Naive B cell (primary cell): ENCODE measurements around the gene MGMT. TPM values are rescaled to one million over a fixed set of nuclear protein-coding genes. Genes with fewer than 3 reads are reported as not detected.

Source experiments
- ATAC-seq, 2 donors: fragments of 150-1000 bp; cut with Tn5 transposase; 2 replicates each; pipeline ENCODE4 v1.10.0; 2021; ENCODE audit warnings: low read depth in 2 of 2, mild to moderate bottlenecking in 2 of 2, moderate library complexity in 2 of 2
- DNase-seq: peaks from one replicate; pipeline ENCODE4 v3.0.0; 2022
- H3K27ac Mint-ChIP-seq, 6 donors: one replicate each; pipeline ENCODE4 v1.8.0; 2020 to 2022; ENCODE audit warnings: mild to moderate bottlenecking in 6 of 6, mixed read lengths in 6 of 6, moderate library complexity in 5 of 6, inconsistent platforms in 2 of 6
- H3K27me3 Mint-ChIP-seq, 3 donors: one replicate each; pipeline ENCODE4 v1.8.0; 2021 to 2022; ENCODE audit warnings: mixed read lengths in 3 of 3, mild to moderate bottlenecking in 1 of 3
- H3K36me3 Mint-ChIP-seq, 2 donors: one replicate each; pipeline ENCODE4 v1.8.0; 2020 to 2022; ENCODE audit warnings: mixed read lengths in 2 of 2, inconsistent platforms in 1 of 2, mild to moderate bottlenecking in 1 of 2
- H3K4me1 Mint-ChIP-seq, 3 donors: one replicate each; pipeline ENCODE4 v1.8.0; 2020 to 2022; ENCODE audit warnings: mixed read lengths in 3 of 3, inconsistent platforms in 1 of 3, mild to moderate bottlenecking in 1 of 3, moderate library complexity in 1 of 3
- H3K4me3 Mint-ChIP-seq, 8 donors: one replicate each; pipeline ENCODE4 v1.8.0; 2020 to 2022; ENCODE audit warnings: mild to moderate bottlenecking in 8 of 8, mixed read lengths in 8 of 8, moderate library complexity in 8 of 8, inconsistent platforms in 2 of 8
- H3K9me3 Mint-ChIP-seq, 7 donors: one replicate each; pipeline ENCODE4 v1.8.0; 2020 to 2022; ENCODE audit warnings: mixed read lengths in 7 of 7, mild to moderate bottlenecking in 5 of 7, inconsistent platforms in 2 of 7, moderate library complexity in 1 of 7
- polyA plus RNA-seq, 6 donors: library from polyadenylated mRNA; unstranded; fragments of 300-500 nt; fragmentation: Illumina TruSeq; gene quantifications; one replicate each; pipeline ENCODE4 v1.2.3, GENCODE V29; 2021; ENCODE audit warnings: low read depth in 6 of 6

Gene MGMT
- polyA plus RNA-seq, 6 donors from 2014 or later, result 29.3 to 46.2 (median 38.2) TPM

- Mint-ChIP-seq H3K9me3 (peaks cover 9 to 43% (median 20%) of the 10 kb centered on the region in 7 donors), H3K27me3 (peaks cover 0 to 3% (median 0%) of the 10 kb centered on the region in 3 donors), H3K4me3 (no peak overlapping the region), H3K27ac (no peak overlapping the region), H3K36me3 (no peaks in the 10 kb centered on the region), H3K4me1 (no peaks in the 10 kb centered on the region)
- no peak for ATAC-seq
- DNase-seq, result no peak
Measured at GRCh38 chr10:129792141-129792540, 325.1 kb downstream of the MGMT start.

GRCh38 chr10:129792864-129793263 lies 325.8 kb downstream of the MGMT start:
- Mint-ChIP-seq H3K4me1 (no peaks in the 10 kb centered on the region), H3K27me3 (peaks cover 0 to 6% (median 0%) of the 10 kb centered on the region in 3 donors), H3K4me3 (no peak overlapping the region), H3K36me3 (no peaks in the 10 kb centered on the region), H3K9me3 (peaks cover 4 to 36% (median 14%) of the 10 kb centered on the region in 7 donors), H3K27ac (no peak overlapping the region)
- no peak for DNase-seq
- ATAC-seq, result no peak

- Mint-ChIP-seq H3K27me3 (peaks cover 0 to 6% (median 0%) of the 10 kb centered on the region in 3 donors), H3K36me3 (no peaks in the 10 kb centered on the region), H3K4me1 (no peaks in the 10 kb centered on the region), H3K4me3 (no peak overlapping the region), H3K9me3 (peaks cover 4 to 40% (median 16%) of the 10 kb centered on the region in 7 donors), H3K27ac (no peak overlapping the region)
- DNase-seq, result no peak
- no peak for ATAC-seq
Measured at GRCh38 chr10:129793479-129793878, 326.4 kb downstream of the MGMT start.

- no peaks in the 10 kb centered on the region for H3K36me3 Mint-ChIP-seq
- DNase-seq (no peak), ATAC-seq (no peak)
- no peaks in the 10 kb centered on the region for H3K4me1 Mint-ChIP-seq
- H3K27me3 Mint-ChIP-seq, result peaks cover 0 to 6% (median 0%) of the 10 kb centered on the region in 3 donors
- no peak overlapping the region for H3K4me3 Mint-ChIP-seq
- H3K27ac Mint-ChIP-seq, result no peak overlapping the region
- H3K9me3 Mint-ChIP-seq, result peaks cover 3 to 45% (median 16%) of the 10 kb centered on the region in 7 donors
Measured at GRCh38 chr10:129793996-129794395, 327.0 kb downstream of the MGMT start.

GRCh38 chr10:129796710-129797420 lies 329.8 kb downstream of the MGMT start:
- peak overlapping the region in 1 of 6 donors; percentile 40 for H3K27ac Mint-ChIP-seq
- DNase-seq (no peak), ATAC-seq (no peak)
- peak overlapping the region in 1 of 8 donors; percentile 66 for H3K4me3 Mint-ChIP-seq
- peaks cover 3 to 29% (median 4%) of the 10 kb centered on the region in 7 donors for H3K9me3 Mint-ChIP-seq
- H3K4me1 Mint-ChIP-seq, result no peaks in the 10 kb centered on the region
- no peaks in the 10 kb centered on the region for H3K36me3 Mint-ChIP-seq
- H3K27me3 Mint-ChIP-seq, result peaks cover 0 to 6% (median 0%) of the 10 kb centered on the region in 3 donors

GRCh38 chr10:129799942-129800341 lies 332.9 kb downstream of the MGMT start:
- H3K36me3 Mint-ChIP-seq, result peaks cover 12 to 15% of the 10 kb centered on the region in 2 donors
- H3K4me3 Mint-ChIP-seq, result no peak overlapping the region
- no peaks in the 10 kb centered on the region for H3K4me1 Mint-ChIP-seq

GRCh38 chr10:129800796-129801340 lies 333.8 kb downstream of the MGMT start:
- ATAC-seq (no peak), DNase-seq (no peak)
- peaks cover 6 to 46% (median 23%) of the 10 kb centered on the region in 7 donors for H3K9me3 Mint-ChIP-seq
- peaks cover 12 to 15% of the 10 kb centered on the region in 2 donors for H3K36me3 Mint-ChIP-seq
- H3K27me3 Mint-ChIP-seq, result peaks cover 0 to 6% (median 4%) of the 10 kb centered on the region in 3 donors
- H3K27ac Mint-ChIP-seq, result no peak overlapping the region
- no peaks in the 10 kb centered on the region for H3K4me1 Mint-ChIP-seq
- H3K4me3 Mint-ChIP-seq, result no peak overlapping the region

More at GRCh38 chr10:129799942-129800341, 332.9 kb downstream of the MGMT start:
- ATAC-seq (no peak), DNase-seq (no peak)
- Mint-ChIP-seq H3K27me3 (peaks cover 0 to 6% (median 4%) of the 10 kb centered on the region in 3 donors), H3K27ac (no peak overlapping the region), H3K9me3 (peaks cover 5 to 44% (median 22%) of the 10 kb centered on the region in 7 donors)

- Mint-ChIP-seq H3K36me3 (peaks cover 19 to 24% of the 10 kb centered on the region in 2 donors), H3K27me3 (peaks cover 0 to 12% (median 0%) of the 10 kb centered on the region in 3 donors), H3K27ac (no peak overlapping the region), H3K4me3 (peak overlapping the region in 2 of 8 donors; percentile 0 to 70), H3K4me1 (no peaks in the 10 kb centered on the region), H3K9me3 (peaks cover 13 to 44% (median 27%) of the 10 kb centered on the region in 7 donors)
- no peak for ATAC-seq
- DNase-seq, result no peak
Measured at GRCh38 chr10:129807211-129807610, 340.2 kb downstream of the MGMT start.

- H3K9me3 Mint-ChIP-seq, result peaks cover 9 to 34% (median 21%) of the 10 kb centered on the region in 7 donors
- no peak overlapping the region for H3K4me3 Mint-ChIP-seq
- no peak overlapping the region for H3K27ac Mint-ChIP-seq
- DNase-seq (no peak), ATAC-seq (no peak)
- H3K27me3 Mint-ChIP-seq, result peaks cover 0 to 8% (median 0%) of the 10 kb centered on the region in 3 donors
- peaks cover 16 to 19% of the 10 kb centered on the region in 2 donors for H3K36me3 Mint-ChIP-seq
- no peaks in the 10 kb centered on the region for H3K4me1 Mint-ChIP-seq
Measured at GRCh38 chr10:129808092-129808983, 341.3 kb downstream of the MGMT start.

- no peaks in the 10 kb centered on the region for H3K4me1 Mint-ChIP-seq
- no peak overlapping the region for H3K27ac Mint-ChIP-seq
- ATAC-seq (no peak), DNase-seq (no peak)
- peaks cover 8 to 11% of the 10 kb centered on the region in 2 donors for H3K36me3 Mint-ChIP-seq
- H3K9me3 Mint-ChIP-seq, result peaks cover 8 to 25% (median 16%) of the 10 kb centered on the region in 7 donors
- H3K27me3 Mint-ChIP-seq, result peaks cover 0 to 8% (median 0%) of the 10 kb centered on the region in 3 donors
- no peak overlapping the region for H3K4me3 Mint-ChIP-seq
Measured at GRCh38 chr10:129809431-129809830, 342.4 kb downstream of the MGMT start.

- ATAC-seq, result no peak
- H3K4me3 Mint-ChIP-seq, result no peak overlapping the region
- no peak for DNase-seq
- no peak overlapping the region for H3K27ac Mint-ChIP-seq
- no peaks in the 10 kb centered on the region for H3K4me1 Mint-ChIP-seq
- H3K9me3 Mint-ChIP-seq, result peaks cover 5 to 22% (median 14%) of the 10 kb centered on the region in 7 donors
- peaks cover 7 to 8% of the 10 kb centered on the region in 2 donors for H3K36me3 Mint-ChIP-seq
- peaks cover 0 to 8% (median 0%) of the 10 kb centered on the region in 3 donors for H3K27me3 Mint-ChIP-seq
Measured at GRCh38 chr10:129809841-129810240, 342.8 kb downstream of the MGMT start.

- no peaks in the 10 kb centered on the region for H3K4me1 Mint-ChIP-seq
- no peak for ATAC-seq
- peaks cover under 1 to 16% (median 11%) of the 10 kb centered on the region in 7 donors for H3K9me3 Mint-ChIP-seq
- H3K4me3 Mint-ChIP-seq, result peak overlapping the region in 1 of 8 donors; percentile 9
- peaks cover 7 to 8% of the 10 kb centered on the region in 2 donors for H3K36me3 Mint-ChIP-seq
- H3K27ac Mint-ChIP-seq, result no peak overlapping the region
- no peak for DNase-seq
- peaks cover 0 to 13% (median 0%) of the 10 kb centered on the region in 3 donors for H3K27me3 Mint-ChIP-seq
Measured at GRCh38 chr10:129811208-129811607, 344.2 kb downstream of the MGMT start.

GRCh38 chr10:129812398-129812797 lies 345.4 kb downstream of the MGMT start:
- Mint-ChIP-seq H3K36me3 (no peaks in the 10 kb centered on the region), H3K27ac (no peak overlapping the region), H3K9me3 (peaks cover 0 to 7% (median under 1%) of the 10 kb centered on the region in 7 donors), H3K4me1 (no peaks in the 10 kb centered on the region), H3K27me3 (peaks cover 0 to 5% (median 0%) of the 10 kb centered on the region in 3 donors), H3K4me3 (no peak overlapping the region)
- DNase-seq (no peak), ATAC-seq (no peak)
